ENCODE results near the gene RASL11B. TPM values are rescaled to one million over a fixed set of nuclear protein-coding genes. Genes with fewer than 3 reads are reported as not detected.
"Not testable (repeated sequence)": the region's sequence is repeated elsewhere in the genome, so short reads cannot be mapped to it uniquely, and the experiment has no call there.

Gene RASL11B, protein sequence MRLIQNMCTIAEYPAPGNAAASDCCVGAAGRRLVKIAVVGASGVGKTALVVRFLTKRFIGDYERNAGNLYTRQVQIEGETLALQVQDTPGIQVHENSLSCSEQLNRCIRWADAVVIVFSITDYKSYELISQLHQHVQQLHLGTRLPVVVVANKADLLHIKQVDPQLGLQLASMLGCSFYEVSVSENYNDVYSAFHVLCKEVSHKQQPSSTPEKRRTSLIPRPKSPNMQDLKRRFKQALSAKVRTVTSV
- 0.60 TPM for total RNA-seq

DNA sequence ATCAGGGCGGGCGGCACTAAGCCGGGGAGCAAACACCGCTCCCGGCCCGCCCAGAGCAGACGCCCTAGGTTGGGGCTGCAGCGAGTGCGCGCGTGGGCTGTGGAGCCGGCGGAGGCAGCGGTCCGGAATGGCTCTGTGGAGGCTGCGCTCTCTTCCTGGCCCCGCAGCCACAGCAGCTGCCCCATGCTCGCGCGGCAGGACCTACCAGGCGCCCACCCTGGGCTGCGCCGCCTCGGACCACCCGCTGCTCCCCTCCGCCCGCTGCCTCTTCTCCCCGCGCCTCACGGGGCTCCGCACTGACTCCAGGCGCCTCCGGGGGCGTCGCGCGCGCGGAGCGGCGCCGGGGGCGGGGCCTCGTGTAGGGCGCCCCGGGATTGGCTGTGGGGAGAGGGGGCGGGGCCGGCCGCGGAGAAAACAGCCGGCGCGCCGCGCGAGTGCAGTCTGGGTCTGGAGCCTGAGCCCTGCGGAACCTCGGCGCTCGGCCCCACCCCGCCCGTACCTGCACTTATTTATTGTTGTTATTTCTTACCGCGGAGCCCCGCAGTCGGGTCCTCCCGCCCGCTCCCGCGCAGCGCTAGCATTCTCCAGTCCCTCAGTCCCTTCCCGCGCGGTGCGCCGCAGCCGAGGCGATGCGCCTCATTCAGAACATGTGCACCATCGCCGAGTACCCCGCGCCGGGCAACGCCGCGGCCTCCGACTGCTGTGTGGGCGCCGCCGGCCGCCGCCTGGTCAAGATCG lies at the start of gene RASL11B:
TSS of gene RASL11B (plus strand) at position 439 of the 738 bp plus-strand sequence. CDS start at position 630, 191 bp downstream.
- DNase-seq (ENCODE audit: low spot score) (peak; percentile 65), ATAC-seq (peak; percentile 97)

DNA sequence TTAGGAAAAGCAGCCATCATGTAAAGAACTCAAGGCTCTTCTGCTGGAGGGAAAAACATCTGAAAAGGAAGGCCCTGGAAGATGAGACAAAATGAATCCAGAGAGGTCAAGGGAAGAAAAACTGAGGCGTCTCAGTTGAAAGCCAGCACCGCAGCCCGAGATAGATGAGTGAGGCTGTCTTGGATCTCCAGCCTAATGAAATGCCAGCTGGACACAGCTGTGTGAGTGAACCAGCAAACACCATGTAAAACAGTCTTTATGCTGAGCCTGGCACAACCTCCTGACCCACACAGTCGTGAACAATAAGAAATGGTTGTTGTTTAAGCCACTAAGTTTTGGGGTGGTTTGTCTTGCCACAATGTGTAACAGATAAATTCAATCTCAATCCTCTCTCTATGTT lies 48.6 kb upstream of the RASL11B start:
- ATAC-seq (no peak), DNase-seq (ENCODE audit: low spot score) (no peak)

DNA sequence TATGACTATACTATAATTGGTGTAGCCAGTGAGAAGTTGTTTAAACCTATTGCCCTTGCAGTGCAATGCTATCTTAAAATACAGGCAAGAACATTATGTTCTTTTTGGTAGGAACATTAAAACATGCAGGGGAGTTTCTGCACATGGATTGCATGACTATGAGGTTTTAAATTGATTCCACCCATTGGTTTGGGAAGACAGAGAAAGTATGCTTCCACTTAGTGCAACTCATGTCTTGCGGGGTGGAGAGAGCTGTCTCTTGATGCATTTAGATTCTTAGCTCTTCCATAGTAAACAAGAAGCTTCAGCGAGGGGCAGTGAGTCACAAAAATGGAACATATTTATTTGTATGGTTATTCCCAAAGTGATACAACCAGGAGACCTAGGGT lies 39.5 kb upstream of the RASL11B start:
- DNase-seq (ENCODE audit: low spot score): no peak
- no peak for ATAC-seq

DNA sequence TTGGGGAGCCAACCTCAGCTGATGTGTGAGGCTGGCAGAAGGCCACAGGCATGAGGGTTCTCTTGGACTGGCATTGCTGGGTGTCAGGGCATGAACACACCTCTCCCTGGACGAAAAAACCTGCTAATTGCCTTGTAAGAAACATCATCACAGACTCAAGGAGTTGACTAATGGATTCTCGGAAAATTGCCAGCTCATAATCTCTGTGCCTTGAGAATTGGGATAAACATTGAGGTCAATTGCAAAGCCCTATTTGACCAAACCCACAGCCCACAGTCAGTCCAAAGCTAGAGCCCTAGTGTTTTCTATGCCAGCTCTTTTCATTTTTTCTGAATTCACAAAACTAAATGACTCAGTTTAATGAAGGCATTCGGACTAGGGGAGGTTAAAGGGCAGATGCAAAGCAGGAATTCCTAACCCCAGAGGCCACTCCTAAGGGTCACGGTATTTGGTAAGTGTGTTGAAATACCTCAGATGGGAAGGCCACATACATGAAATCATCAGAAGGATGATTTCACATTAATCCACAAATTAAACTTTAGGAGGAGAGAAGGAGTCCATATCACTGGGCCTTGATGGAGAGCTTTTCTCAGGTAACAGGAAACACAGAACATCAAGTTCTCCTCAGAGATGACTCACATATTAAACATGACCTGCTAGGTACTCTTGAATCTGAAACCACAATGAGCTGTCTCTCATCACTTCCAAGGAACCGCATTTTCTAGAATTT lies 39.0 kb upstream of the RASL11B start:
- no peak for DNase-seq (ENCODE audit: low spot score)

DNA sequence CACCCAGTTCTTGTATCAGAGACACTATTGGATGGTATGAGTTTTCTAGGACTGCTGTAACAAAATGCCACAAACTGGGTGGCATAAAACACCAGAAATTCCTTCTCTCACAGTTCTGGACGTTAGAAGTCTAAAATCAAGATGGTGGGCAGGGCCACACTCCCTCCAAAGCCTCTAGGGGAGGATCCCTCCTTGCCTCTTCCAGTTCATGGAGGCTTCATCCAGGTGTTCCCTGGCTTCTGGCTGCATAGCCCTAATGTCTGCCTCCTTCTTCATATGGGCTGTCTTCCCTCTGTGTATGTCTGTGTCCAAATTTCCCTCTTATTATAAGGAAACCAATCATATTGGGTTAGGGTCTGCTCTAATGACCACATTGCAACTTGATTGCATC lies 38.4 kb upstream of the RASL11B start:
- DNase-seq (ENCODE audit: low spot score): no peak
- no peak for ATAC-seq

More for the DNA sequence above, 39.0 kb upstream of the RASL11B start:
- no peak for ATAC-seq

DNA sequence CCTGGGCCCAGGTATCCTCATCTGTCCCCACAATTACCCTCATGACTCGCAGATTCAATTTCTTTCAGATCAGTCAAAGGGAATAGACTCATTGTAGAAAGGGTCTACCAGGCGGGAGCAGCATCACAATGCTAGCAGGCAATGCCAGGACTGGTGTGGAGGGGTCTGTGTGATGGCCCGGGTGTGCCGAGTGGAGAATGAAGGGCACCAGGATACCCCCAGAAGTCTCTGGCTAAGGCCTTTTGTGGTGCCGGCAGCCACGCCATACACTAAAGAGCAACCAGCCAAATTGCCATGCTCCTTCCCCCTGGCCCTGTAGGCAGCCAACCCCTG lies 37.9 kb upstream of the RASL11B start:
- DNase-seq (ENCODE audit: low spot score): no peak
- no peak for ATAC-seq

DNA sequence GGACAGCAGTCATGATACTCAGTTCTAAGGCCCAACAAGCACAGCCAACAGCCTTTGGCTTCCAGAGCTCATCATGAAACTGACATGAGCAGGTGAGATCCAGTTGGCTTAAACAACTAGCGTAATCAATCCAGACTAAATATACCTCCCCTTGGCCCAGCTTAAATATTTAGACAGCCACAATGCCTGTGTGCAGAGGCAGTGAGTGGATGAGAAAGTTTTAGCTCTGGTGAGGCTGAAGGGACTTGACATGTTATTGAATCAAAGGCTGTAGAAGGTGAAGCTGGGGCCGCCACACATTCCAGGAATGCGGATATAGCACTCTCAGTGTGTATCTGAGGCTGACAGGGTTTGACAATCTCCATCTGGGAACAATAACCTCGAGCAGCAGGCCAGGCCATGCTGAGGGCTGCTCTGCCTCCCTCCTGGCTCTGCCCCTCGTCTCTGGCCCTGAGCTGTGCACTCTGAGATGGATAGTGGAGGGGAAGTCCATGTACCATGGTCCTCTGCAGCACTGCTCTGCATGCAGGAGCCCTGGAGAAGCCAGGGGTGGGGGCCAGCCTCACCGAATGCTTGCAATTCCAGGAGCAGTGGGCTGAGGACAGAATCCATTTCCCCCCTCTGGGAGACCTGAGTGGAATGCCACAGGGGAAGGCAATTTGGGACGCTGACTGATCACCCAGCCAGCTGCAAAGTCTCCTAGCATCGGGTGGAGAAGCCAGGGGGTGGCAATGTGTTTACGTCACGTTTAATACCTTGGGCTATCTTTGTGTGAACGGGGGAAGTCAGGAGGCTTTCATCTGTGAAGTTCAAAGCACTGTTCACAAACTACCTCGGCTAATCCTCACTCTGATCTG lies 37.3 kb upstream of the RASL11B start:
- peak; percentile 29 for ATAC-seq
- no peak for DNase-seq (ENCODE audit: low spot score)

DNA sequence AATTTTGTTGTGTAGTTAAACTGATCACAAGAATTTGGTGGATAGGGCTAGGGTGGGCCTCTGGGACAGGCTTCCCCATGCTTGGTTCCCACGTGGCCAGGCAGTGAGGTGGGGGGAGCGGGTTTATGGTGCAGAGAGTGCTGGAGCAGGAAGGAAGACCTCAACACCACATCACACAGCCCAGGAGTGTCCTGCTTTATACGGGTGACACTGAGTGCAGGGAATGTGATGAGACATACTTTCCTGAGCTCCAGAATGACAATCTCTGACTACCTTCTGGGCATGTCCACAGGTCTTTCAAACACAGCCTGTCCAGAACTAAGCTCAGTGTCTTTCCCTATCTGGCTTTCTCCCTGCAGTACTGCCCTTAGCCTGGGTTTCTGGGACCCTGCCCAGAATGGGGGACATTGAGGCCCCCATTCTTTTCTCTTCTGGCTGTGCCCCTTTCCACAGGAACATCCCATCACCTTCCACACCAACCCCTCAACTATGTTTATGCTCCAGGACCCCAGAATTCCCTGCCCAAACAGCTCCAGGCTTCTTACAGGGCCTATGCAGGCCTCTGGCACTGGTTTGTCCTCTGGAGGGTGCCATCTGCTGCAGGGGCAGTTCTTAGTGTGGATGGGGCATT lies 36.5 kb upstream of the RASL11B start:
- no peak for ATAC-seq
- no peak for DNase-seq (ENCODE audit: low spot score)

DNA sequence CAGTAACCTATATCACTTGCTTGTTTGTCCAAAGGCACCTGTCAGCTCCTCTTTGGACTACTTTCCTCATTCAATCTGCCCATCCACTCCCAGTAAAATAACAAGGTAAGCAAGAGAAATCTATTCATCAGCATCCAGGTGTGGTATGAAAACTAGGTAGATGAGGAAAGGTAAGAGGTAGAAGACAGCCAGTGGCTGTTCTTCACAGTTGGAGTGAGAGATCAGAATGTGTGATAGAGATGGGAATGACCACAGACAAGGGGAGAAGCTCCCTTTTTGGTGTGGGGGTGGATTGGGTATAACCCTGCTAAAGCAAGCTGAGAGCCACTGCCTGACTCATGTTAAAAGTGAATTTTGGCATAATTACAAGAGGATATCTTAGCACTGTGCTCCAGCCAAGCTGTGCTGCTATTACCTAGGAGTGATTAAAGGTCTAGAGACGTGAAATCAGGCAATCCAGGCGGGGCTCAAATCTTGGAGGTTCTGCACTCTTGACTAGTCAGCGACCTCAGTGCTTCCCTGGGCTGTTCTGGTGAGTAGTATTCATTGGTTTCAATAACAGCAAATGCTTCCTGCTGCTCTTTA lies 28.1 kb upstream of the RASL11B start:
- ATAC-seq (no peak), DNase-seq (ENCODE audit: low spot score) (no peak)

DNA sequence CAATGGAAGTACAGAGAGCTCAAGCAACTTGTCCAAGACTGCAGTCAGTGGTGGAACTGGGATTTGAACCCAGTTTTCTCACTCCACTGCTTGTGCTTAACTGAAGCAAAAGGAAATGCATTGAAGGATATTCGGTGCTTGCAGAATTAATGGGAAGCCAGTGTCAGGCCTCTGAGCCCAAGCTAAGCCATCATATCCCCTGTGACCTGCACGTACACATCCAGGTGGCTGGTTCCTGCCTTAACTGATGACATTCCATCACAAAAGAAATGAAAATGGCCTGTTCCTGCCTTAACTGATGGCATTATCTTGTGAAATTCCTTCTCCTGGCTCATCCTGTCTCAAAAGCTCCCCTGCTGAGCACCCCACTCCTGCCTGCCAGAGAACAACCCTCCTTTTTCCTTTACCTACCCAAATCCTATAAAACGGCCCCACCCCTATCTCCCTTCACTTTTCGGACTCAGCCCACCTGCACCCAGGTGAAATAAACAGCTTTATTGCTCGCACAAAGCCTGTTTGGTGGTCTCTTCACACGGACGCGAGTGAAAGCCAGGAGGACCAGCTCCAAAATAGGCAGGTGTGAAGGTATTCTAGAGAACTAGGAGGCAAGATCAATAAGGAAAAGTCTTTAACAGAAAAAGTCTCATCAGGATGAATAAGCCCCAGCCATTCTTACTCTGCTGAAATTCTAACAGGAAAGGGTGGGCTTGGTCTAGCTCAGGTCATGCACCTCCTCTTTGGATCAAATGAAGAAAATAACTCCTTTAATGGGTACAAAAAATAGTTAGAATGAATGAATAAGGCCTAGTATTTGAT lies 27.3 kb upstream of the RASL11B start:
- not testable (repeated sequence) for DNase-seq (ENCODE audit: low spot score); ATAC-seq

DNA sequence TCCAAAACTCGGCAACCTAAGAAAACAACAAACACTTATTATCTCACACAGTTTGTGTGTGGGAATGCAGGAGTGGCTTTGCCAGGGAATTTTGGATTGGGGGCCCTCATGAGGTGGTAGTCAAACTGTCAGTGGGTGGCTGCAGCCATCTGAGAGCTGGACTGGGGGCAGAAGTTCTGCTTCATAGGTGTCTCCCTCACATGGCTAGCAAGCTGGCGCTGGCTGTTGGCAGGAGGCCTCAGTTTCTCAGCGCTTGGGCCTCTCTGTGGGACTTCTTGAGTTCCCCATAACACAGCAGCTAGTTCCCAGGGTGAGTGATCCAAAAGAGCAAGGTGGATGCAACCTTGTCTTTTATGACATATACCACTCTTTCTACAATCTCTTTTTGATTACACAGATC lies 26.0 kb upstream of the RASL11B start:
- ATAC-seq: no peak
- no peak for DNase-seq (ENCODE audit: low spot score)

DNA sequence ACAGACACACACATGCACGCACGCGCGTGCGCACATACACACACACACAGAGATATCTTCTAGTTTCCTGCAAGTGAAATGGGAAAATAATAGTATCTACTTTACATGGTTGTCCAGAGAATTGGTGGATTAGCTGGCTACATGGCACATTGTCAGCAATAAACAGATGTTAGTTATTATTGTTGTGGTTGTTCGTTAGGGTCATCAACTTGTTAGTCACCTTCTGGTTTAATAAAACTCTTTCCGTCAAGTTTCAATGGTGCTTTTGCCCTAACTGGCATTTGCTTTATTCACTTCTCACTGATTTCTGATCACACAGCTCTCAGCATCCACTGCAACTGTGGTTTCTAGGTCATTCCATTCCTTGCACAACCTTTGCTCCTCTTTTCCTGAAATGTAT lies 25.4 kb upstream of the RASL11B start:
- DNase-seq (ENCODE audit: low spot score) (no peak), ATAC-seq (no peak)

DNA sequence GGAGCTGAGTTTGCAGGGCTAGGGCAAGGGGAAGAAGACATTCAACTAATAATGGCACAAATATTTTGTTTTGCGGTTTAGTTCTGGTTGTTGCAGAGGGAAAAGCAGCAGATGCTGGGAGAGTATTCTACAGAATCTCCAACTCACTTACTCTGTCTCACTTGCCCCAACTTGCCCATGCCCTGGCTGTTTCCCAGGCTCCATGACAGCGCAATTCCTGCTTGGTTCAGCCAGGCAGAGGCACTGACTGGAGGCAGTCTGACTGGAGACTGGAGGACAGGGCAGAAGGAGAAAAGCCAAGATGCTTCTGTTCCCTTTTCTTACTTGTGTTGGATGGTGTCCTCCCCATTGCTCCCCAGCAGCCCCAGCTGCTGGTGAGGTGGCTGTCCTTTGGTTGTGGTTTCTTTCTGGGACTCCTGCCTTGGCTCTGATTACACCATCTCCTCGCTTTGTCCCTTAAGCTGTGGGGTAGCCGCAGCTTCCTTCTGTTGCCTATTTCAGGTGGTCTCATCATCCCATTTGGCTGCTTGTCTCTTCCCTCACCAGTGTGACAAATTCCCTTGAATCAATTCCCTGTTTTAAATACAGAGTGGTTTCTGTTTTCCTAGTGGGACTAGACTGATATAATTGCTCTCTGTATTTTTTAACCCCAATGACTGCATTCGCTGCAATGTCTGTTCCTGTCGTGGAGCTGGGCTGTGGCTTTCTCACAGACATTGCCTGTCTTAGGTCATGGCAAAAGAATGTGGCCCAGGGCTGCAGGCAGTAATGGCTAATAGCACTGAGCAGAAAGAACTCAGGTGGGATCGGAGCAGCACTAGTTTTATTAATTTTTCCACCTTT lies 24.2 kb upstream of the RASL11B start:
- ATAC-seq (no peak), DNase-seq (ENCODE audit: low spot score) (no peak)

DNA sequence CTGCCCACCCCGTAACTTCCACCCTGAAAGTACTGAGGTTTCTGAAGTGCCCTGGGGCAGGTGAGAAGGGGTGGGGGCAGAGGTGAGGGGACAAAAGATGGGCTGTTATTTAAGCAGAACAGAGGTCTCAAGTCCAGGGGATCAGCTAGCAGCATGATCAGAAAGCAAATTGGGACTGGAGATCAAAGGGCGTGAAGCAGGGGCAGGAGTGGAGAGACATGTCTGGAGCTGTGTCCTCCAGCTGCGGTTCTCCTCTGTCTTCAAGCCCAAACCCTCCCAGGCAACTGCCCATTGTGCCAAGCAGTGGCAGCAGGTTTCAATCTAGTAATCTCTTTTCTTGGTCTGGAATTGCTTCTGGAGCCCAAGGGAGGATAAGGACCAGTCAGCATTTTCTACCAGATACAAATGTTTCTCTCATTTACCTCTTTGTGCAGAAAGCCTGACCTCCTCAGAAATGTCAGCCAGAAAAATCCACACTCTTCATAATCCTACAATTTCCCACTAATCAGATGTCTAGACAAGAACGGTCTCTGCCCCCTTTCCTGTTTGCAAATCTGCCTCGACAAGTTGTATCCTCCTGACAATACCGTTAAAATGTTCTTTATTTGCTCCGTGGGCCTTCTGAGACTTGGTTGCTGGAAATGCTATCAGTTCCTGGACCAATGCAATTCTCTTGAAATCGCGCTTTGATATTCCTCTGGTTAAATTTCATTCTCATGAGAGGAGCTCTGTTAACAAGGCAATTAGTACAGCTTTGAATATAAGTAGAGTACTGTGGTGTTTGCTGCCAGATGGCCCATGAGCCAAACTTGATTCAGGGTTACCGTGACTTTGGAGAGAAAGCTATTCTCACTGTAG lies 23.2 kb upstream of the RASL11B start:
- DNase-seq (ENCODE audit: low spot score) (no peak), ATAC-seq (no peak)

DNA sequence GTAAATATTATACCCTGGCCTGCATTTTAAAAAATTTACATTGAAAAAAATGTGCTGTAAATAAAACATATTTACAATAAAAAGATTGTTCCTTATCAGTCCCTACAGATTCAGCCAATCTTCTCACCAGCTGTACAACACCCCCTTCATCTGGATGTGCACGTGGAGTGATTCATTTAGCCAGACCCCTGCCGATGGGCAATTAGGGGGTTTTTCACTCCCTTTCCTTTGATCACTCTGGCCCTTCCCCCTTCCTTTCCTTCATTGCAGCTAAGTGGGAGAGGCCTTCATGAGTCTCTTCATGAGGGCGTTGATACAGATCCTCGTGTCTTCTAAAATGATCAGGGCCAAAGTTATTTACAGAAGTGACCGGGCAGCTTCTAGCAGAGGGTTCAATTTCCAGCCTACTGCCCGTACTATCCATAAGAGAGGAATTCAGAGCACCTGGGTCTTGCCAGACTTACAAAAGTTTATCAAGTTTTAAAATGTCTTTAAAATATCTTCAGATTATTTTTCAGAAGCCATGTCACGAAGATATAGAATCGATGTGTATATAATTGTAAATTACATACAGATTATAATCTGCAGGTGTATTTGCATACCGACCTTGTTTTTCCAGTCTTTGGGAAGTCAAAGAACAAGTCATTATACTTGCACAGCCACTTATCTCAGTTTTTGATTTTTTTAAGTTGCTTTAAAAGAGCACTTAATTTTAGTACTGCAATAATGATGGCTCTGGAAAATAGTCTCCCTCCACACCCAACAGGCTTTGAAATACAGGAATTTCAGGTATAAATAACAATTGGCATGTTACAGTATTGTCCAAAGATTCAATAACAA lies 21.4 kb upstream of the RASL11B start:
- ATAC-seq (no peak), DNase-seq (ENCODE audit: low spot score) (no peak)

DNA sequence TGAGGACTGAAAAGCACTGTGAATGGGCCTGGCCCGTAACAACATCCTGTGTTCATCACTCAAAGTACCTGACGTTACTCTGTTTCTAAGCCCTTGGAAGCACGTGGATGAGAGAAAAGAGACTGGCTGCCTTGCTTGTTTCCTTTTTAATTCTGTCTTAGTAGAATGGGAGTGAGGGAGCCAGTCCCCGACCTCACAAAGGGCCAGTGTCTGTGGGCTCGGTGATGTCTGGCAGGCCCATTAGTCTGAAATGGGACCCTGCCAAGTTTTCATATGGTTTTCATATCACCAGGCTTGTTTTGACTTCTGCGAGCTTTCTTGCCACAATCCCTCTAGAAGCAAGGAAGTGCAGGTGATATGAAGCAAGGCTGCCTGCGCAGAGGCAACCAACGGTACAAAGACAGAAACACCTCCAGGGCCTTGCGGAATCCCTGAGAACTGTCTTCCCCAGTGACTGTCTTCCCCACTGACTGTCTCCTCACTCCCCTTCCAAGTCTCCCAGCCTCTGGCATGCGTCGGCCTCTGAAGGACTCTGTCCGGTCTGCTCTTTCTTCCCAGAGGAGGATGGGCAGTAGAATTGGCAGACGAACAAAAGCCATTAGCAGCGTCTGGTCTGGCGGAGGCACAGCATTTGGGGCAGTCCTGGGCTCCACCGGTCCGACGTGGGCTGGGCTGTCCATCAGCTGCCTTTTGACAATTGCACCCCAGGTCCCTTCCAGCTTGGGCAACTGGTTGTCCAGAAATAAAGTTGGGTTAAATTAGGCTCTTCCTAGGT lies 20.2 kb upstream of the RASL11B start:
- ATAC-seq: no peak
- no peak for DNase-seq (ENCODE audit: low spot score)

Measured in left lobe of liver (tissue), 2 donors.